ENCODE data around the gene TSEN34.
A peak's percentile ranks its signal among the peaks of the same experiment; 100 is the strongest.

Gene TSEN34

DNA sequence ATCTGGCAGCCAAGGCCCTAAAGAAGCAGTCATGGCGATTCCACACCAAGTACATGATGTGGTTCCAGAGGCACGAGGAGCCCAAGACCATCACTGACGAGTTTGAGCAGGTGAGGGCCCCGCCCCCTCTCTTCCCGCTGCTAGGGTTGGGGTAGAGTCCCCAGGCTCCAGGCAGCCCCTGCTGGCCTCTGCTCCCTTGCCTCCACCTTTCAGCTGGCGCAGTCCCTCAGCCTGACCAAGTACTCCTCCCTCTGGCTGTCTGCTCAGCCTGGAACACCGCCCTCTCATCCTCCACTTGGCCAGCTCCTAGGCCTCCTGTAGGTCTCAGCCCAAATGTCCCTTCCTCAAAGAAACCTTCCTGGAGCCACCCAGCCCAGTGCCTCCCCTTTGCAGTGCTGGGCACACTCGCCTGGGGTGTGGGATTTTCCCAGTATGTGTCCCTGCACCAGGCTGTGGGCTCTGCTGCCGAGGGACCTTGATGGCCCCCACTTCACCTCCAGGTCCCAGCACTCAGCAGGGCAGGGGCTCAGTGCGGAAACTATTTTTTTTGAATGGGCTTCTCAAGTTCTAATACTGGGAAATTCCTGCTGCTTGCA is 37.3 kb upstream of the TSEN34 start:
- no peak overlapping the region for H3K9ac ChIP-seq (ENCODE audit: low read depth, low read length)
- H3K9me3 ChIP-seq (ENCODE audit: control insufficient read depth, insufficient read depth, low read length), result no peaks in the 10 kb centered on the region
- H3K4me1 ChIP-seq (ENCODE audit: control insufficient read depth, insufficient read depth, low read length), result peaks cover 3% of the 10 kb centered on the region
- peaks cover 77% of the 10 kb centered on the region for H3K36me3 ChIP-seq (ENCODE audit: control insufficient read depth, insufficient read depth, low read length)
- H3K4me3 ChIP-seq (ENCODE audit: low read depth, low read length), result no peak overlapping the region
- no peaks in the 10 kb centered on the region for H3K27me3 ChIP-seq (ENCODE audit: control insufficient read depth, insufficient read depth, low read length)

DNA sequence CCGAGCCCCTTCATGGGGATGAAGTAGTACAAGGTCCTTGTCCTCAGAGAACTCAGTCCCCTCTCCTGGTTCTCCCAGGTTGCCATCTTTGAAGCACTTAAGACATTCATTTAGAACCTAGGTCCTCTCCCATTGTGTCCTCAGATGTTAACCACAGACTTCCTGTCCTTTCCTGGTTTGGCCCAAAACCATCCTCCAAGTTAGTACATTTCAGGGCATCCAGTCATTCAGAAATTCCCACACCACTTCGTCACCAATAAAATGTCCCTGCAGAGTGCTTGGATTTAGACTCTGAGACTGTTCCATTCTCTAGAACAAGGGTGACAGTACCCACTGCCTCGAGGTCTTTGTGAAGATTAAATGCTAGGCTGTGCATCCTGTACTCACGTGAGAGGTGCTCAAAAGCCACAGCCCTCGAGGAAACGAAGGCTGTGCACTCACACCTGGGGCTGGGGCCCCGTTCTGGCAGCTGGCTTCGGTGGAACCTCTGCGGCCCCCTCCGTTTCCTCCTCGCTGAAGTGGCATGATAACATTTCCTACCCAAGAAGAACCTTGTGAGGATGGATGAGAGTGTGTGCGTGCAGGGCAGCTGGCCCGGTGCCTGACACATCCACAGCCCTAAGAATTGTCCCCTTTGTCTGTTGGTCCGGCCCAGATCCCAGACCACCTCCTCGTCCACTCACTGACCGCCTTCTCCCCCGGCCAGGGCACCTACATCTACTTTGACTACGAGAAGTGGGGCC is 36.3 kb upstream of the TSEN34 start:
- Histone ChIP-seq H3K4me3 (ENCODE audit: low read depth, low read length) (no peak overlapping the region), H3K9ac (ENCODE audit: low read depth, low read length) (no peak overlapping the region), H3K4me1 (ENCODE audit: control insufficient read depth, insufficient read depth, low read length) (peaks cover 3% of the 10 kb centered on the region), H3K9me3 (ENCODE audit: control insufficient read depth, insufficient read depth, low read length) (no peaks in the 10 kb centered on the region), H3K36me3 (ENCODE audit: control insufficient read depth, insufficient read depth, low read length) (peaks cover 68% of the 10 kb centered on the region), H3K27me3 (ENCODE audit: control insufficient read depth, insufficient read depth, low read length) (no peaks in the 10 kb centered on the region)

DNA sequence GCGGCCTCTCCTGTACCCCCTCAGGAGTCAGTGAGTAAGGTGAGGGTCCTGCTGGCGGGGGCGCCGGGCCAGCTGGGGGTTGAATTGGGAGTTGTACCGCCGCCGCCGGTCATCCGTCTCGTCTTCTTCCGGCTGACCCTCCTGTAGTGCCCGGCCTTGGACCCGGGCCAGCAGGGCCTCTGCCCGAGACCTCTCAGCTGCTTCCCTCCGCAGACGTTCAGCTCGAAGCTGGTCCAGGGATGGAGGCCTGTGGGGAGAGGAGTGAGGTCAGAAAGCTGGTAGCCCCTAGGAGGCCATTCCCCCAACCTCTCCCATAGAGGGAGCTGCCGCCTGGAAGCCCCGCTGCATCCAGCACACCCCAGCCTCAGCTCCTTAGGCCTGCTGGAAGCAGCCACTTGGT is 35.4 kb upstream of the TSEN34 start:
- Histone ChIP-seq H3K9ac (ENCODE audit: low read depth, low read length) (no peak overlapping the region), H3K4me1 (ENCODE audit: control insufficient read depth, insufficient read depth, low read length) (peaks cover 4% of the 10 kb centered on the region), H3K36me3 (ENCODE audit: control insufficient read depth, insufficient read depth, low read length) (peaks cover 61% of the 10 kb centered on the region), H3K27me3 (ENCODE audit: control insufficient read depth, insufficient read depth, low read length) (no peaks in the 10 kb centered on the region), H3K4me3 (ENCODE audit: low read depth, low read length) (no peak overlapping the region), H3K9me3 (ENCODE audit: control insufficient read depth, insufficient read depth, low read length) (no peaks in the 10 kb centered on the region)

DNA sequence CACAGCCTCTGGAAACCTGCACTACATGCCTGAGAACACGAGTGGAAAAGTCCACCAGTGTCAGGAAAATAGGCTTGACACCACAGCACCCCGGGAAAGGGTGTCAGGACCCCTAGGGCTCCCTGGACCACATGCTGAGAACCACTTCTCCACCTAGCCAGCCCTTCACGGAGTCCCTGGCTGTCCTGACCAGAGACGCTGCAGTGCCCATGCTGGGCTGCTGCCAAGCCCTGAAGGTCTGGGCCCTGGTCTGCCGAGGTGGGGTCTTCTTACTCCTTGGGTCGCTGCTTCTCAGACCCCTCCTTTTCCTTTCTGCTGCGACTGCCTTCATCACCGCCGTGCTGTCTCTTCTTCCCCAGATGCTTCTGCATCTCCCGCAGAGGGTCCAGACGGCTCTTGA is 34.6 kb upstream of the TSEN34 start:
- Histone ChIP-seq H3K4me1 (ENCODE audit: control insufficient read depth, insufficient read depth, low read length) (peaks cover 7% of the 10 kb centered on the region), H3K9me3 (ENCODE audit: control insufficient read depth, insufficient read depth, low read length) (no peaks in the 10 kb centered on the region), H3K36me3 (ENCODE audit: control insufficient read depth, insufficient read depth, low read length) (peaks cover 55% of the 10 kb centered on the region), H3K9ac (ENCODE audit: low read depth, low read length) (no peak overlapping the region), H3K4me3 (ENCODE audit: low read depth, low read length) (no peak overlapping the region), H3K27me3 (ENCODE audit: control insufficient read depth, insufficient read depth, low read length) (no peaks in the 10 kb centered on the region)

DNA sequence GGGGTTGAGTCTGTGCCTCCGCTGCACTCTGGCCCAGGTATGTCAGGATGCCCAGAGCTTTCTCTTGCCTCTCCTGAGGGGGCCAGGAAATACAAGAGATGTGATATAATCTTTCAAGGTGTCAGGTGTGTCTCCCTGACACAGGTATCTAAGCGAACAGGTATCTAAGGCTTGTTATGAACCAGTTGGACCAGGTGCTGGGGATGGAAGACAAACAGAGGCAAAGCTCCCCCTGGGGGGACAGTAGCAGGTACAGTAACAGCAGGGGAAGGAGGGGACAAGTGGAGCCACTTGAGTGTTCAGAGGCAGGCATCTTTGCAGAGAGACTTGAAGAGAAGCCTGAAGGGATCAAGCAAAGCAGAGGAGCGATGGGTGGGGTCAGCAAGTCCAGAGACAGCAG is 34.2 kb upstream of the TSEN34 start:
- no peaks in the 10 kb centered on the region for H3K9me3 ChIP-seq (ENCODE audit: control insufficient read depth, insufficient read depth, low read length)
- H3K4me3 ChIP-seq (ENCODE audit: low read depth, low read length), result no peak overlapping the region
- no peaks in the 10 kb centered on the region for H3K27me3 ChIP-seq (ENCODE audit: control insufficient read depth, insufficient read depth, low read length)
- peaks cover 50% of the 10 kb centered on the region for H3K36me3 ChIP-seq (ENCODE audit: control insufficient read depth, insufficient read depth, low read length)
- no peak overlapping the region for H3K9ac ChIP-seq (ENCODE audit: low read depth, low read length)
- H3K4me1 ChIP-seq (ENCODE audit: control insufficient read depth, insufficient read depth, low read length), result peaks cover 7% of the 10 kb centered on the region

DNA sequence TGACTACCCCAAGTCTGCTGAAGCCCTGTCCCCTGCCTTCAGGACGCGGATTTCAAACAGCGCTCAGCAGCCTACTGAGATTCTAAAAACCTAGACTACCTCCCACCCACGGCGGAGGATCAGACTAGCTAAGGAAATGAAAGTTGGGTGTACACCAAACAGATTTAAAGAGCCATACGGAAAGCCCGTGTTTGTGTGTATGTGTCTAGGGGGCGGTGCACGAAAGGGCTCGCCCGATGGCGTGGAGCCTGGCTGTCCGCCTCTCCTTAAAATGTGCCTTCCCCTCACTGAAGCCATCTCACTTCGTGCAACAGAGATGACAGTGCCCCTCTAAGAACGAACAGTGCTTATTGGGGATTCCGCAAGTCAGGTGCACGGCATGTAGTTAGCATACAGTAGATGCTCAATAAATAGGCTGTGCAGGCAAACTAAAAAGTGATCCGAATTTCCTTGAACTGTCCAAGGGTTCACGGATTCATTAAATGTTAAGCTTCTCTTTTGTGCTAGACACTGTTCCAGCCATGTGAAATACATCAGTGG is 32.2 kb upstream of the TSEN34 start:
- Histone ChIP-seq H3K9me3 (ENCODE audit: control insufficient read depth, insufficient read depth, low read length) (no peaks in the 10 kb centered on the region), H3K4me3 (ENCODE audit: low read depth, low read length) (peak overlapping the region; percentile 92), H3K36me3 (ENCODE audit: control insufficient read depth, insufficient read depth, low read length) (peaks cover 31% of the 10 kb centered on the region)

DNA sequence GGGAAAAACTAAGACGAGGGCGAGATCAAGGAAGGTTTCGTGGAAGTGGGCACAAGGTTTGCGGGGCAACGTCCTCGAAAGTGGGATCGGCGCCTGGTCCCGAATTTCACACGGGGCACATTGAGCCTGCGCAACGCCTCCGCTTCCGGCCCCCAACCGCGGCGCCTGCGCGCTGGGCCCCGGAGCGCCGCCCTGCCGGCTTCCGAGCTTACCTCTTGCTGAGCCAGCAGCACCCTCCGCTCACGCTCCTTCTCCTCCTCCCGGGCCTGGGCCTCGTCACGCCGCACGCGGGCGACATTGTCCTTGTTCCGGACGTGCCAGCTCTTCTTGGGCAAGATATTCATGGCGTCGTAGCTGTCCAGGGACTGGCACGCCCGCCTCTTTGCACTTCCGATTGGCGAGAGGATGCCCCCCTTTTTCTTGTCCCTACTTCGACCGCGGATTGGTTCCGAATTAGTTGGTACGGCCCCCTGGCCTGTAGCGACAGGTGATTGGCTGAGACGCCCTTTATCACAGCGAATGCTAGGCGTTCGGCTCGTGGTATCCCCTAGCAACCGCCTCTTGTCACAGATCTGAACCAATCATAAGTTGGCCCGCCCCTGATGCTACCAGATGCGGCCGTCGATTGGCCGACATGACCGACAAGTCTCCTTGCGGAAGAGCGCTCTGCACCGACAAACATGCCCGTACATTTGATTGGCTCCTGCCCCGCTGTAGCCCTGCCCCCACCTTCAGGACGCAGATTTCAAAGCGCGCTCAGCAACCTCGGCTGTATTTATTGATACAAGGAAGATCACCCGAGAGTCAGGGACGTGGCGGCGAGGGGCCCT is 31.5 kb upstream of the TSEN34 start, which contains the start of gene LENG1:
Gene LENG1, minus strand, starts transcription at position 370 of the 830 bp plus-strand sequence. Its CDS starts 26 bp downstream, at position 344.
- no peaks in the 10 kb centered on the region for H3K9me3 ChIP-seq (ENCODE audit: control insufficient read depth, insufficient read depth, low read length)
- peaks cover 4% of the 10 kb centered on the region for H3K27me3 ChIP-seq (ENCODE audit: control insufficient read depth, insufficient read depth, low read length)
- peaks cover 25% of the 10 kb centered on the region for H3K36me3 ChIP-seq (ENCODE audit: control insufficient read depth, insufficient read depth, low read length)
- H3K9ac ChIP-seq (ENCODE audit: low read depth, low read length), result peak within 1 kb of the TSS; percentile 81
- H3K4me3 ChIP-seq (ENCODE audit: low read depth, low read length), result peak within 1 kb of the TSS; percentile 92
- H3K4me1 ChIP-seq (ENCODE audit: control insufficient read depth, insufficient read depth, low read length), result peaks cover 9% of the 10 kb centered on the region

More for the DNA sequence above, 32.2 kb upstream of the TSEN34 start:
- Histone ChIP-seq H3K9ac (ENCODE audit: low read depth, low read length) (peak overlapping the region; percentile 66), H3K27me3 (ENCODE audit: control insufficient read depth, insufficient read depth, low read length) (peaks cover 4% of the 10 kb centered on the region), H3K4me1 (ENCODE audit: control insufficient read depth, insufficient read depth, low read length) (peaks cover 9% of the 10 kb centered on the region)

DNA sequence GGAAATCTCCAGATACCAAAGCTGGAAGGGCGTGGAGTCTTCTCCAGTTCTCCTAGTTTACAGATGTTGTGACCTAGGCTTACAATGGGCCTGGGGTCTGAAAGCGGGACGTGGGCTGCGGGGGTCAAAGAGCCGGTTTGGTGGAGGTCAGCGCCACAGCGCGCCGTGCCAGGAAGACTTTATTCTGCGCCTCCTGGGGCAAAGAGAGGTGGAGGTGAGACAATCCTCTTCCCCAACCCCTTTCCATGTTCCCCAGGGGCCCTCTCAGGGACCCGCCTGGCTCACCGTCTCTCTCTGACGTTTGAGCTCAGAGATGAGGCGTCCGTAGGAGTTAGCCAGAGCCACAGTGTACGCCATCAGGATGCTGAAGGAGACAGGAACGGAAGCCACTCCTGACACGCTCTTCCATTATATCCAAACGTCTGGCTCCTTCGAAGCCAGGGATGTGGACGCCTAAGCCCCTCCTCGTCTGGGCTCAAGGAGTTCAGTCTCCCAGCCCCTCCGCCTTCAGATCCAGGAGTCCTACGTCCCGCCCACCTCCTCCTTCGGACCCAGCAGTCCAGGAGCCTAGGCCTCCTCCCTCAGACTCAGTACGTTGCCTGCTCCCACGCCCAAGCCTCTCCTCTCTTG is 30.8 kb upstream of the TSEN34 start:
- H3K36me3 ChIP-seq (ENCODE audit: control insufficient read depth, insufficient read depth, low read length), result peaks cover 18% of the 10 kb centered on the region
- H3K9ac ChIP-seq (ENCODE audit: low read depth, low read length), result peak overlapping the region; percentile 81
- peaks cover 9% of the 10 kb centered on the region for H3K4me1 ChIP-seq (ENCODE audit: control insufficient read depth, insufficient read depth, low read length)
- peak overlapping the region; percentile 74 for H3K4me3 ChIP-seq (ENCODE audit: low read depth, low read length)
- peaks cover 4% of the 10 kb centered on the region for H3K27me3 ChIP-seq (ENCODE audit: control insufficient read depth, insufficient read depth, low read length)
- H3K9me3 ChIP-seq (ENCODE audit: control insufficient read depth, insufficient read depth, low read length), result no peaks in the 10 kb centered on the region

DNA sequence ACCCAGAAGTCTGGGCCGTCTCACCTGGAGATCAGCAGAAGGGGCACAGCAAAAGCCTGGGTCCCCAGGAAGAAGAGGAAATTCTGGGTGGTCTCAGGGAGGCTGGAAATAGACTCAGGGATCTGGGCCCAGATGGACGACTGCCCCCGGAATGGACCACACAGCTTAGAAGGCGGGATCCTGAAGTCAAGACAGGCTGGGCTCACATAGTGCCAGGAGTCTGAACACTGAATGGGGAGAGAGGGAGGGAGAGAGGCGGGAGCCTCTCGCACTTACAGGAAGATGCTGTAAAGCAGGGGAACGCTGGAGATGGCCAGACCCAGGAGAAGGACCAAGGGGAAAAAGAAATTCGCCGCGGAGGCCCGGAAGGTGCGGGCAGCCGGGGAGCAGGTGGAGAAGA is 30.3 kb upstream of the TSEN34 start:
- Histone ChIP-seq H3K4me1 (ENCODE audit: control insufficient read depth, insufficient read depth, low read length) (peaks cover 9% of the 10 kb centered on the region), H3K9ac (ENCODE audit: low read depth, low read length) (peak overlapping the region; percentile 81), H3K9me3 (ENCODE audit: control insufficient read depth, insufficient read depth, low read length) (no peaks in the 10 kb centered on the region), H3K36me3 (ENCODE audit: control insufficient read depth, insufficient read depth, low read length) (peaks cover 14% of the 10 kb centered on the region), H3K4me3 (ENCODE audit: low read depth, low read length) (peak overlapping the region; percentile 74), H3K27me3 (ENCODE audit: control insufficient read depth, insufficient read depth, low read length) (peaks cover 4% of the 10 kb centered on the region)

DNA sequence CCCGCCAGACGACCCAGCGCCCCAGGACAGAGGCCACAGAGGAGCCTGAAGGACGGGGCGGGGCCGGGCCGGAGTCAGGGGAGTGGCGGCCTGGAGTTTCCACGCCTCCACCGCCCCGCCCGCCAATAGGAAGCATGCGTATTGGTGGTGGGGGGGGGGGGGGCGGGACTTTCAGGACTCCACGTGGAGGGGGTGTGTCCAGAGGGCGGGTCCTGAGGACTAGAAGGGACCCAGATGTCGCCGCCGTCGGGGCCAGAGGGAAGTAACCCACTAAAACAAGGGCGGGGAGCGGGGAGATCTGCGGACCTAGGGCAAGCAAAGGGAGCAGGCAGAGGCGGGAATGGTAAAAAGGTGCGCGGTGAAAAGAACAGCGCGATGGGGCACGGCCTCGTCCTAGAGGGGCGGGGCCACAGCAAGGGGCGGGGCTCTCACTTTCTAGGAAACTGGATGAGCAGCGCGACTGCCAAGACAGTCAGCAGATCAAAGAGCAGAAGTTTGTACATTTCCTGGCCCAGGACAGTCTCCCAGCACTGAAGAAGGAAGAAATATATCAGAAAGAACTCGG is 28.8 kb upstream of the TSEN34 start:
- peaks cover 9% of the 10 kb centered on the region for H3K4me1 ChIP-seq (ENCODE audit: control insufficient read depth, insufficient read depth, low read length)
- H3K36me3 ChIP-seq (ENCODE audit: control insufficient read depth, insufficient read depth, low read length), result peaks cover 2% of the 10 kb centered on the region
- no peaks in the 10 kb centered on the region for H3K9me3 ChIP-seq (ENCODE audit: control insufficient read depth, insufficient read depth, low read length)
- peaks cover 4% of the 10 kb centered on the region for H3K27me3 ChIP-seq (ENCODE audit: control insufficient read depth, insufficient read depth, low read length)
- H3K9ac ChIP-seq (ENCODE audit: low read depth, low read length), result no peak overlapping the region
- peak overlapping the region; percentile 68 for H3K4me3 ChIP-seq (ENCODE audit: low read depth, low read length)

DNA sequence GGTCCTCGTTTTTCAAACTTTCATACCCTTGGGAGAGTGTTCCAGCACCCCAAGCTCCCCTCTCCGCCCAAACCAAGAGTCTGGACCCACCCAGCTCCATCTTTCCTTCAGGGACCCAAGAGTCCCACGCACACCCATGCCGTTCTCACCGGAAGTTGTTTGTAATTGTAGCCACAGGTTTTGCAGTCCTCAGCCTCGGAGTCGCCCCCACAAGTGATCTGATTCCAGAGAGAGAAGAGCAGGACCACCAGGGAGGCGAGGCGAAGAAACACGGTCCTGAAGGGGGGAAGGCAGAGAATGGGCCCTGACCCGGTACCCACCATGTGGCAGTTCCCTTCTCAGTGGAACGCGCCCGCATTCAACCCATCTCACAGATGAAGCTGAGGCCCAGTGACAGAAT is 28.2 kb upstream of the TSEN34 start:
- Histone ChIP-seq H3K9ac (ENCODE audit: low read depth, low read length) (no peak overlapping the region), H3K4me3 (ENCODE audit: low read depth, low read length) (peak overlapping the region; percentile 68), H3K36me3 (ENCODE audit: control insufficient read depth, insufficient read depth, low read length) (no peaks in the 10 kb centered on the region), H3K4me1 (ENCODE audit: control insufficient read depth, insufficient read depth, low read length) (peaks cover 9% of the 10 kb centered on the region), H3K9me3 (ENCODE audit: control insufficient read depth, insufficient read depth, low read length) (no peaks in the 10 kb centered on the region), H3K27me3 (ENCODE audit: control insufficient read depth, insufficient read depth, low read length) (peaks cover 4% of the 10 kb centered on the region)
